ENCODE measurements around the gene HSPD1. TPM values are rescaled to one million over a fixed set of nuclear protein-coding genes. Genes with fewer than 3 reads are reported as not detected.

HSPD1 gene
- total and polyA plus RNA-seq, 9 of the 15 experiments (the other 6 are each of a cell fraction or from before 2014, with no cell fraction given) = 398 to 1,014 (median 622) TPM

DNA sequence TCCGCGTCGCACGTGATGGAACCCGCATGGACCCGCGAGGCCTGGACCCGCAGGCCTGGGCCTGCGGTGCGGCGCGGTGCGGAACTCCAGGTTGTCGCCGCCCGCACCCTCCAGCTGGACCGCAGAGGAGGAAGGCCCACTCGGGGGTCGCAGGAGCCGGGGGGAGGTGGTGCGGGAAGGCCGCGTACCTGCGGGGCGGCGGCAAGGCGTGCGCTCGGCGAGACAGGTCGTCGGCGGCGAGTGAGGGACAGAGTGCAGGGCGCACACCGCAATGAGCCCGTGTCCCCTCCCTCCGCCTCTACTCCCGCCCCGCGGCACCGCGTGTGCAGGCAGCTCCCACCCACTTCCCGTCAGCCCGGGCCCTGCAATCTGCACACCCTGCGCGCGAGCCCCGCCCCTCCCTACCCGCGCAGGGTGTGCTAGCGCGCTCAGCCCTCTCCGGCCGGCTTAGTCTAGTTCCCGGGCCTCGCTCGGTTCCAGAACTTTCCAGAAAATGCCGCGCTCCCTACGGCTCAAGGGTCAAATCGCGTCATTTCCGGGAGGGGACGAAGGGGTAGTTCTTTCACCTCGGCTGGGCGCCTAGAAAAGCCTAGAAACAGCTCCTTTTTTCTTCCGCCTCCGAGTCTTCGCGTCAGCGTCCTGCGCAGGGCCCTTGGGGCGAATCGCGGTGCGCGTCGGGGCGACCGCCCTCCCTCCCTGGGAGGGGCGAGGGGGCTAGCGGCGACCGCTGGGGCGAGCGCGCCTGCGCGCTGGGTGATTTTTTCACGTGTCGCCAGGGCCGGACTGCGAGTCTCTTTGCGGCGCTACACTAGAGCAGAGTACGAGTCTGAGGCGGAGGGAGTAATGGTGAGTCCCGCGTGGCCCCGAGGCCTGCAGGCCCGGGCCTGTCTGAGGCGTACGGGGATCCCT, at the start of gene HSPD1, which contains the start of gene HSPE1 (continued):
- TF ChIP-seq FOXJ3 (CRISPR knock-in tag; IDR thresholded peaks at IDR 0.05) = no peak
- TF ChIP-seq MTA2 (IDR thresholded peaks at IDR 0.05; ENCODE audit: low read depth) = no peak
- no peak for TF ChIP-seq MEIS2 (IDR thresholded peaks at IDR 0.05; ENCODE audit: partially characterized antibody)
- peak; percentile 61; the same call in 1 of the 2 replicates for TF ChIP-seq DPF2 (IDR thresholded peaks at IDR 0.05)
- TF ChIP-seq PRMT5 (CRISPR knock-in tag; IDR thresholded peaks at IDR 0.05) = no peak
- TF ChIP-seq, protein P1, sequence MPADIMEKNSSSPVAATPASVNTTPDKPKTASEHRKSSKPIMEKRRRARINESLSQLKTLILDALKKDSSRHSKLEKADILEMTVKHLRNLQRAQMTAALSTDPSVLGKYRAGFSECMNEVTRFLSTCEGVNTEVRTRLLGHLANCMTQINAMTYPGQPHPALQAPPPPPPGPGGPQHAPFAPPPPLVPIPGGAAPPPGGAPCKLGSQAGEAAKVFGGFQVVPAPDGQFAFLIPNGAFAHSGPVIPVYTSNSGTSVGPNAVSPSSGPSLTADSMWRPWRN (IDR thresholded peaks at IDR 0.05; ENCODE audit: low read depth) = no peak; the same call in 1 of the 2 replicates
- TF ChIP-seq TGIF2 (CRISPR knock-in tag; IDR thresholded peaks at IDR 0.05) = no peak
- TF ChIP-seq, protein P2, sequence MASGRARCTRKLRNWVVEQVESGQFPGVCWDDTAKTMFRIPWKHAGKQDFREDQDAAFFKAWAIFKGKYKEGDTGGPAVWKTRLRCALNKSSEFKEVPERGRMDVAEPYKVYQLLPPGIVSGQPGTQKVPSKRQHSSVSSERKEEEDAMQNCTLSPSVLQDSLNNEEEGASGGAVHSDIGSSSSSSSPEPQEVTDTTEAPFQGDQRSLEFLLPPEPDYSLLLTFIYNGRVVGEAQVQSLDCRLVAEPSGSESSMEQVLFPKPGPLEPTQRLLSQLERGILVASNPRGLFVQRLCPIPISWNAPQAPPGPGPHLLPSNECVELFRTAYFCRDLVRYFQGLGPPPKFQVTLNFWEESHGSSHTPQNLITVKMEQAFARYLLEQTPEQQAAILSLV (tag; IDR thresholded peaks at IDR 0.05) = no peak
- TF ChIP-seq CC2D1A (IDR thresholded peaks at IDR 0.05) = no peak
- TF ChIP-seq ZNF12 (CRISPR knock-in tag; IDR thresholded peaks at IDR 0.05) = no peak
- no peak for TF ChIP-seq RHOXF2B (CRISPR knock-in tag; conservative IDR thresholded peaks at IDR 0.05)
- no peak for TF ChIP-seq HLTF (IDR thresholded peaks at IDR 0.05)
- TF ChIP-seq SMARCC2 (IDR thresholded peaks at IDR 0.05; ENCODE audit: low read depth) = no peak
- no peak for TF ChIP-seq MYNN (IDR thresholded peaks at IDR 0.05)
- TF ChIP-seq MYNN (CRISPR knock-in tag; IDR thresholded peaks at IDR 0.05) = no peak
- no peak for TF ChIP-seq ZNF589 (CRISPR knock-in tag; IDR thresholded peaks at IDR 0.05; ENCODE audit: low read depth)
- TF ChIP-seq ZNF146 (CRISPR knock-in tag; IDR thresholded peaks at IDR 0.05; ENCODE audit: unreplicated experiment) = no peak
- no peak for TF ChIP-seq LARP7 (IDR thresholded peaks at IDR 0.05)
- TF ChIP-seq, protein P3, sequence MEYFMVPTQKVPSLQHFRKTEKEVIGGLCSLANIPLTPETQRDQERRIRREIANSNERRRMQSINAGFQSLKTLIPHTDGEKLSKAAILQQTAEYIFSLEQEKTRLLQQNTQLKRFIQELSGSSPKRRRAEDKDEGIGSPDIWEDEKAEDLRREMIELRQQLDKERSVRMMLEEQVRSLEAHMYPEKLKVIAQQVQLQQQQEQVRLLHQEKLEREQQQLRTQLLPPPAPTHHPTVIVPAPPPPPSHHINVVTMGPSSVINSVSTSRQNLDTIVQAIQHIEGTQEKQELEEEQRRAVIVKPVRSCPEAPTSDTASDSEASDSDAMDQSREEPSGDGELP (CRISPR knock-in tag; IDR thresholded peaks at IDR 0.05; ENCODE audit: borderline replicate concordance) = peak; percentile 85
- no peak for TF ChIP-seq GATA2 (CRISPR knock-in tag; IDR thresholded peaks at IDR 0.05)
- 0 out of 4 replicates have a peak, but pooled peaks of 1 of the 2 experiments have one; percentile 23 for TF ChIP-seq KDM4B (IDR thresholded peaks at IDR 0.05; ENCODE audit: borderline replicate concordance in 2 of 2, low read depth in 1 of 2)
- peak in 1 of 2 experiments; percentile 74; a peak in 2 of 4 replicates for TF ChIP-seq SIN3A (IDR thresholded peaks at IDR 0.05; ENCODE audit: borderline replicate concordance in 2 of 2, control insufficient read depth in 1 of 2, low read depth in 2 of 2, low read length in 2 of 2)
- no peak for TF ChIP-seq BRD4 (IDR thresholded peaks at IDR 0.05)
- TF ChIP-seq, protein P4, sequence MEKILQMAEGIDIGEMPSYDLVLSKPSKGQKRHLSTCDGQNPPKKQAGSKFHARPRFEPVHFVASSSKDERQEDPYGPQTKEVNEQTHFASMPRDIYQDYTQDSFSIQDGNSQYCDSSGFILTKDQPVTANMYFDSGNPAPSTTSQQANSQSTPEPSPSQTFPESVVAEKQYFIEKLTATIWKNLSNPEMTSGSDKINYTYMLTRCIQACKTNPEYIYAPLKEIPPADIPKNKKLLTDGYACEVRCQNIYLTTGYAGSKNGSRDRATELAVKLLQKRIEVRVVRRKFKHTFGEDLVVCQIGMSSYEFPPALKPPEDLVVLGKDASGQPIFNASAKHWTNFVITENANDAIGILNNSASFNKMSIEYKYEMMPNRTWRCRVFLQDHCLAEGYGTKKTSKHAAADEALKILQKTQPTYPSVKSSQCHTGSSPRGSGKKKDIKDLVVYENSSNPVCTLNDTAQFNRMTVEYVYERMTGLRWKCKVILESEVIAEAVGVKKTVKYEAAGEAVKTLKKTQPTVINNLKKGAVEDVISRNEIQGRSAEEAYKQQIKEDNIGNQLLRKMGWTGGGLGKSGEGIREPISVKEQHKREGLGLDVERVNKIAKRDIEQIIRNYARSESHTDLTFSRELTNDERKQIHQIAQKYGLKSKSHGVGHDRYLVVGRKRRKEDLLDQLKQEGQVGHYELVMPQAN (IDR thresholded peaks at IDR 0.05; ENCODE audit: borderline replicate concordance) = peak; percentile 69; the same call in 1 of the 2 replicates
- no peak for TF ChIP-seq SREBF2 (CRISPR knock-in tag; IDR thresholded peaks at IDR 0.05)
- peak; percentile 78; the same call in 1 of the 2 replicates for TF ChIP-seq ELF2 (CRISPR knock-in tag; IDR thresholded peaks at IDR 0.05)
- TF ChIP-seq SP1 (CRISPR knock-in tag; IDR thresholded peaks at IDR 0.05) = peak; percentile 100

All from K562 (cell line).